Chondrocyte (in vitro differentiated cells): ENCODE results near the gene PTPRN2. TPM values are rescaled to one million over a fixed set of nuclear protein-coding genes. Genes with fewer than 3 reads are reported as not detected.

Source experiments
- DNase-seq: peaks from one replicate; pipeline ENCODE4 v3.0.0; 2021; ENCODE audit warnings: mixed read lengths, low spot score
- H3K27ac Mint-ChIP-seq: one replicate; pipeline ENCODE4 v1.8.0; 2021; ENCODE audit warnings: mild to moderate bottlenecking, moderate library complexity, mixed read lengths; ENCODE audit not compliant: unreplicated experiment
- H3K27me3 Mint-ChIP-seq: 2 replicates; pipeline ENCODE4 v1.8.0; 2021; ENCODE audit warnings: low read depth, mixed read lengths
- H3K36me3 Mint-ChIP-seq: 2 replicates; pipeline ENCODE4 v1.8.0; 2021; ENCODE audit warnings: low read depth, mixed read lengths
- H3K4me1 Mint-ChIP-seq: 2 replicates; pipeline ENCODE4 v1.8.0; 2021; ENCODE audit warnings: low read depth, mild to moderate bottlenecking, mixed read lengths
- H3K4me3 Mint-ChIP-seq: one replicate; pipeline ENCODE4 v1.8.0; 2021; ENCODE audit warnings: mild to moderate bottlenecking, moderate library complexity, mixed read lengths; ENCODE audit not compliant: unreplicated experiment
- H3K9me3 Mint-ChIP-seq: 2 replicates; pipeline ENCODE4 v1.8.0; 2021; ENCODE audit warnings: low read depth, mixed read lengths
- CTCF ChIP-seq: fragments of 200-600 bp; sonication (generic); IDR thresholded peaks from 2 replicates; pipeline ENCODE4 v1.5.0; 2021; ENCODE audit warnings: antibody characterized with exemption, mild to moderate bottlenecking, moderate library complexity
- total RNA-seq: library from RNA; stranded (reverse); gene quantifications from 3 replicates; pipeline ENCODE4 v1.2.1, GENCODE V29; 2021

The PTPRN2 gene
- total RNA-seq, 1 donor from 2014 or later, result 0.30 TPM

GRCh38 chr7:157542068-157543021, 1045.3 kb downstream of the PTPRN2 start:
- no peak for TF ChIP-seq CTCF
- no peaks in the 10 kb centered on the region for H3K9me3 Mint-ChIP-seq
- H3K36me3 Mint-ChIP-seq, result no peaks in the 10 kb centered on the region
- no peak overlapping the region for H3K4me3 Mint-ChIP-seq
- no peaks in the 10 kb centered on the region for H3K4me1 Mint-ChIP-seq
- H3K27ac Mint-ChIP-seq, result no peak overlapping the region
- peak; percentile 76 for DNase-seq
- H3K27me3 Mint-ChIP-seq, result peaks cover 21% of the 10 kb centered on the region

GRCh38 chr7:157541295-157542067, 1046.1 kb downstream of the PTPRN2 start:
- no peak for TF ChIP-seq CTCF
- Mint-ChIP-seq H3K27me3 (peaks cover 21% of the 10 kb centered on the region), H3K36me3 (no peaks in the 10 kb centered on the region), H3K4me1 (no peaks in the 10 kb centered on the region), H3K9me3 (no peaks in the 10 kb centered on the region), H3K27ac (no peak overlapping the region), H3K4me3 (no peak overlapping the region)
- peak; percentile 79 for DNase-seq

- H3K4me1 Mint-ChIP-seq, result no peaks in the 10 kb centered on the region
- TF ChIP-seq CTCF, result no peak
- peak; percentile 80 for DNase-seq
- H3K9me3 Mint-ChIP-seq, result no peaks in the 10 kb centered on the region
- H3K27me3 Mint-ChIP-seq, result peaks cover 21% of the 10 kb centered on the region
- H3K4me3 Mint-ChIP-seq, result no peak overlapping the region
- H3K36me3 Mint-ChIP-seq, result no peaks in the 10 kb centered on the region
- no peak overlapping the region for H3K27ac Mint-ChIP-seq
Measured at GRCh38 chr7:157540606-157541294, 1046.9 kb downstream of the PTPRN2 start.

GRCh38 chr7:157540020-157540419, 1047.6 kb downstream of the PTPRN2 start:
- H3K27me3 Mint-ChIP-seq, result peaks cover 21% of the 10 kb centered on the region
- no peaks in the 10 kb centered on the region for H3K36me3 Mint-ChIP-seq
- H3K9me3 Mint-ChIP-seq, result no peaks in the 10 kb centered on the region
- H3K27ac Mint-ChIP-seq, result no peak overlapping the region
- TF ChIP-seq CTCF, result no peak
- no peak overlapping the region for H3K4me3 Mint-ChIP-seq
- peak; percentile 80 for DNase-seq
- no peaks in the 10 kb centered on the region for H3K4me1 Mint-ChIP-seq

GRCh38 chr7:157539521-157539920, 1048.1 kb downstream of the PTPRN2 start:
- peak; percentile 68 for DNase-seq
- Mint-ChIP-seq H3K36me3 (no peaks in the 10 kb centered on the region), H3K4me1 (no peaks in the 10 kb centered on the region), H3K27ac (no peak overlapping the region), H3K27me3 (peaks cover 21% of the 10 kb centered on the region), H3K4me3 (no peak overlapping the region), H3K9me3 (no peaks in the 10 kb centered on the region)
- TF ChIP-seq CTCF, result no peak
